T-helper 1 cell (primary cell): ENCODE data around the gene SERPINB7.
"Not testable (repeated sequence)": the region's sequence is repeated elsewhere in the genome, so short reads cannot be mapped to it uniquely, and the experiment has no call there.

Experiments used
- DNase-seq, 5 donors: peaks; one replicate each; pipeline ENCODE4 v3.0.0-alpha.2; 2012 to 2020
- total RNA-seq, 4 donors: gene quantifications; one replicate each; lab custom pipeline; 2026; lab: John Stamatoyannopoulos, UW

Gene SERPINB7, protein sequence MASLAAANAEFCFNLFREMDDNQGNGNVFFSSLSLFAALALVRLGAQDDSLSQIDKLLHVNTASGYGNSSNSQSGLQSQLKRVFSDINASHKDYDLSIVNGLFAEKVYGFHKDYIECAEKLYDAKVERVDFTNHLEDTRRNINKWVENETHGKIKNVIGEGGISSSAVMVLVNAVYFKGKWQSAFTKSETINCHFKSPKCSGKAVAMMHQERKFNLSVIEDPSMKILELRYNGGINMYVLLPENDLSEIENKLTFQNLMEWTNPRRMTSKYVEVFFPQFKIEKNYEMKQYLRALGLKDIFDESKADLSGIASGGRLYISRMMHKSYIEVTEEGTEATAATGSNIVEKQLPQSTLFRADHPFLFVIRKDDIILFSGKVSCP
- total RNA-seq = 0 reads per million in 4 donors

DNA sequence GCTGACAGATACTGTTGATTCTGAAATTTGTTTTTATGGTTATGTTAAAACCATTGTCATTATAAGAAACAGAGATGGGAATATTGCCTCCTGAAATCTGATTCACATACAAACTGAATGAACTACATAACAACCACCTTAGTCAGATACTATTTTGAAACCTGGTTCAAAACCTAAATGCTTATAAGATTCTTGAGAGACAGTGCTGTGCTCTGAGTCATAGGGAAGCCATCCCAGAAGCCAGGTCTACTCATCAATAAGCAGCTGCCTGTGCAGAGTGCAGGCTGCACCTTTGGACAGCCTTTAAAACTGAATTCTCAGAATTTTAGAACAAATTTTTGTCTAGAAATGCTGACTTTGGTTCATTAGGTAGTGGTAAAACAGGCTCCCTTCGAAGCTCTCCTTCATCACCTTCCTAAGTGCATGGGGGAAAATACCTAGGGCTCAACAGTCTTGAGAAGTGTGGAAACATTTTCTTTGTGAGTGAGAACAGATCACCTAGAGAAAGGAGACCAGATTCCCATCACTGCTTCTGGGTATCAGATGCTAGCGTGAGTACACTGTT, at the start of gene SERPINB7:
Gene SERPINB7, plus strand, starts transcription at position 253 of the 565 bp plus-strand sequence. CDS start 6,955 bp downstream, outside the sequence.
- DNase-seq = no peak

DNA sequence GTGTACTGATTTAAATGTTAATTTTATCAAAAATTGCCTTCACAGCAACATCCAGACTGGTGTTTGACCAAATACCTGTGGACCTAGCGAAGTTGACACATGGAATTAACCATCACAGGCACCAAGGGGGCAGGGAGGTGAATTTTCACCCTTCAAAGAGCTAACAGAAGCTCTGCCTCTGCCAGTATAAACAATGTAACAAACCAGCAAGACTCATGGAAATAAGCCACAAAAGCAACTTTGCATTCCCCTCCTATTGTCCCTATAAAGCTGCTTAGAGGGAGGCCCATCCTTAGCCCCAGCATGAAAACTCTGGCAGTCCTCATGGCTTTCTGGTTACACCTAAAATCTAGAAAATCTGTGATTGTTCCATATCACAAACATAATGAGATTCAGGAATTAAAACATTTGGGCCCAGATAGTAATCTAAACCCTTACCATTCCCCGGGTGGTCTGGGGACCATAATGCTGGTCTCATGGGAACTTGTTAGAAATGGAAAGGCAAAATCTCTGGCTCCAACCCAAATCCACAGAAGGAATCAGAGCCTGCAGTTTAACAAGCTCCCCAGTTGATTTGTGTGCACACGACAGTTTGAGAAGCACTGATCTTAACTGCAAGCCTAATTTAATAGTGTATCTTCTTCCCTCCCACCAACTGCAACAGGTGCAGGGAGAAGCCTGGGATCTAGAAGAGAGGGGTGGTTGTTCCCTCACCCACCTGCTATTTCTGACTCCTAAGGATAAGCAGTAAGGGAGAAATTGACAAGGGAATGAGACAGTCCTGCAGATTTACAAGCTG, 49.3 kb upstream of the SERPINB7 start:
- no peak for DNase-seq

DNA sequence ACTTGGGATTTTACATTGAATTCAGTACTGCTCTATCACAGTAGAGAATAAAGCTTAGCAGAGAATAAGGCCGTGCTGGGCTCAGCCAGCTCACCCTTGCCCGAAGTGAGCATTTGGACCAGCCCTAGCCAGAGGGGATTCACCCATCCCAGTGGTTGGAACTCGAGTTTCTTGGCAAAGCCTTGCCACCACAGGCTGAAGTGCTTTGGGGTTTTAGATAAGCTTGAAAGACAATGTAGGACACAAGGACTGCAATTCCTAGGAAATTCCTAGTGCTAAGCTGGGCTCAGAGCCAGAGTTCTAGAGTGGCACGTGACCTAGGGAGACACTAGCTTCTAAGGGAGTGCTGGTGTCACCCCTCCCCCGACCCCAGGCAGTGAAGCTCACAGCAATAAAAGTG, 44.4 kb upstream of the SERPINB7 start:
- DNase-seq = no peak

DNA sequence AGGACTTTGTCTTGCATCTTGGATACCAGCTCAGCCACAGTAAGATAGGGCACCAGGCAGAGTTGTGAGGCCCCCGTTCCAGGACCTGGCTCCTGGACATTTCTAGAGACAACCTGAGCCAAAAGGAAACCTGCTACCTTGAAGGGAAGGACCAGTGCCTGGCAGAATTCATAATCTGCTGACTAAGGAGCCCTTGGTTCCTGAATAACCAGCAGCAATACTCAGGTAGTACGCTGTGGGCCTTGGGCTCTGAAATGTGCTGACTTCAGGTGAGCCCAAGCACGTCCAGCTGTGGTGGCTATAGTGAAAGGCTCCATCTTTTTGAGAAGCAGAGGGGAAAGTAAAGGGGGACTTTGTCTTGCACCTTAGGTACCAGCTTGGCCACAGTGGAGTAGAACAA, 44.0 kb upstream of the SERPINB7 start:
- DNase-seq = no peak

DNA sequence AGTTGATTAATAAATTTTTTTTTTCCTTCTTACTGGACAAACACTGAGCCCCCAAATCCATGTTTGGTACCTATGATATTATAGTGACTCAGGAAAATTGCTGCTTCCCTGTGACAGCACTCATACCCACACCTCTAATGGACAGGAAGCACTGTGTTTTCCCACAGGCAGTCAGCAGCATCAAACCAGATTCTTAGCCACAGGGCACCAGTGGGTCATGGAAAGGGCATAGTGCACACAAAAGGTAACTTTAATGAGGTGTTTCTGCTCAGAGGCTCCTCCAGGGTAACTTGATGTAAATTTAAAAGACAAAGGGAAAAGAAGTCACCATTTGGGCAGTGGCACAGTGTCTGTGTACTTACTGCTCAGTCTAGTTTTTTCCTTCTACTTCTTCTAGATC, 38.3 kb upstream of the SERPINB7 start:
- DNase-seq = no peak

DNA sequence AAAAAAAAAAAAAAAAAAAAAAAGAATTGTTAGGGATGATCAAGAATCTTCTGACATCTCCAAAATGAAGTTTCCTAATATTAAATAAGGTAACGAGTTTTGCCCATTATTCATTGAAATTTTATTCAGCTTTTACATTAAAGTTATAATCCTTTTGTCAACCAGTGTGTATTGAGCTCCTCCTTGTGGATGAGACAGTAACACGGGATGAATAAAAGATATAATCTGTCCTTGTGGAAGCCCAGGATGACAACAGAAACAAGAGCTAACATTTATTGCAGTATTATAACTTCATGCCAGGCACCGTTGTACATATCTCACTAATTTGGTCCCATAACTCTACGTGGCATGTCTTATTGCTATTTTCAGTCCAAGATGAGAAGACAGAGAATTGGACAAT, 33.4 kb upstream of the SERPINB7 start:
- DNase-seq = no peak

DNA sequence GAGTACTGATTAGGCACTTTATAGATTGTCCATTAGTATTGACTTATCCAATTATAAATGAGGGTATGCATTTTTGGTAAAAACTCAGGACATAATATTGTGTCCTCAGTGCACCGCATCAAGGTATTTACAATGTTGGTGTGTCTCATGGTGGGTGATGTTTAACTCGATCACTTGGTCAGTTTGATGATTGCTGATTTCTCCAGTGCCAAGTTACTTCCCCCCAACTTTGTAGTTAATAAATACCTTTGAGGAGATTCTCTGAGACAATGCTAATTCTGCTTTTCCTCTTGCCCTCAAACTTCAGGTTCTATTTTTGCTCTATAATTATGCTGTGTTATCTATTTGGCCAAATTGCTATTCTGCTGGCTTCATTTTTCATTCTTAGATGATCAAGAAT, 28.2 kb upstream of the SERPINB7 start:
- no peak for DNase-seq

DNA sequence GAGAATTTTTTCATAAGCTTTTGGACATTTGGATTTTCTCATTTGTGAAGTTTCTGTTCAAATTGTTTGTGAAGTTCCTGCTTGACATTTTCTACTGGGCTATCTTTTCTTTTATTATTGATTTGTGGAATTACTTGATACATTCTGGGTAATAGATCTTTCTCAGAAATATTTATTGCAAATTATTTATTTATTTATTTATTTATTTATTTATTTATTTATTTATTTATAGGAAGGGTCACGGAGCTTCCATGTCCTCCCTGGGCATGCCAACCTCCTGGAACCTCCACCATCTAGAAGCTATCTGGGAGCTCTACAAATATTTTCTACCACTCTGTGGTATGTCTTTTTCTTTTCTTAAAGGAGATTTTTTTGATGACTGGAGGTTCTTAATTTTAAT, 25.7 kb upstream of the SERPINB7 start:
- DNase-seq = no peak

DNA sequence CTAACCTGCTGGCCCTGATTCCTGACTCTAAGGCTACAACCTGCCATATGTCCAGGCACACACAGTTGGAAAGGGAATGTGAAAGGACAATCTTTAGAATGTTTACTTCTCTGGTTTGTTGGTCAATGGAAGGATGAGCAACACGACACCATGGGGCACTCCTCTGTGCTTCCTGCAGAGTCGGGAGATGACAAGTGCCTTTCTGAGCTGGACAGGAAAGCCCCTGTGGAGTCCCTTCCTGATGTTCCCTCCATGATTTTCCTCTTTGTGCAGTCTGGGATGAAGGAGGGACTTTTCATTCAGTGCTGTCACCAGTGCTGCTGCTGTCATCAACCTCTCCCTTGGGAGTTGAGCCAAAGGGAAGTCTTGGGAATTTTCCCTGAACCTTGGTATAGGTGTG, 22.6 kb upstream of the SERPINB7 start:
- DNase-seq = no peak

DNA sequence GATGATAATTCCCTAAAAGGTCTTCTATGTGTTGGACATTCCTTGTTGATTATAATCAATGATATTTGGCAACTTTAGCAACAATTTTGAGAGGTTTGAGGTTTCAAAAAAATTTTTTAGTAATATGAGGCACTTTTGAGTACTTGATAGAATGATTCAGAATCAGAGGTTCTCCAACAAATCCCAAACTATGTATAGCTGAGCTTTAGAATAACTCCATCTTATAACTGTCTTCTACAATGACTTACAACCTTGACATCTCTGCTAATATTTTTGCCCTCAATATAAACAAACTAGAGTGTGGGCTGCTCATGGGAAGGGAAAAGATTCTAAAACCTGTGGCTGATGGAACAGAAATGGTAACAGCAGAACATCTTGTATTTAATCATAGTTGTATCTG, 21.5 kb upstream of the SERPINB7 start:
- no peak for DNase-seq

DNA sequence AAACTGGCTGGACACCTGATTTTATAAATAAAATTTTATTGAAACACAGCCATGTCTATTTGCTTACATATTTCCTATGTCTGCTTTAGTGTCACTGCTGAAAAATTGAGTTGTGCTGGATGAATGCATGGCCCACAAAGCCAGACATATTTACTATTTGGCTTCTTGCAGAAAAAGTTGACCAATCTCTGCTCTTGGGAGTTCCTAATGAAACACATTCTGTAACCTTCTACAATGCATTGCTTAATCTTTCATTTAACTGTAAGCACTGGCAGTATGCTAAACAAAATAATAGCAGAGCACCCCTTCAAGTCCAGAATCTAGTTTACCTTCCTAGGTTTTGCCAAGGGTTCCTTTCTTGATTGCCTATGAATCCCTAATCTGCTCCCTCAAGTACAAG, 17.7 kb upstream of the SERPINB7 start:
- DNase-seq = no peak

DNA sequence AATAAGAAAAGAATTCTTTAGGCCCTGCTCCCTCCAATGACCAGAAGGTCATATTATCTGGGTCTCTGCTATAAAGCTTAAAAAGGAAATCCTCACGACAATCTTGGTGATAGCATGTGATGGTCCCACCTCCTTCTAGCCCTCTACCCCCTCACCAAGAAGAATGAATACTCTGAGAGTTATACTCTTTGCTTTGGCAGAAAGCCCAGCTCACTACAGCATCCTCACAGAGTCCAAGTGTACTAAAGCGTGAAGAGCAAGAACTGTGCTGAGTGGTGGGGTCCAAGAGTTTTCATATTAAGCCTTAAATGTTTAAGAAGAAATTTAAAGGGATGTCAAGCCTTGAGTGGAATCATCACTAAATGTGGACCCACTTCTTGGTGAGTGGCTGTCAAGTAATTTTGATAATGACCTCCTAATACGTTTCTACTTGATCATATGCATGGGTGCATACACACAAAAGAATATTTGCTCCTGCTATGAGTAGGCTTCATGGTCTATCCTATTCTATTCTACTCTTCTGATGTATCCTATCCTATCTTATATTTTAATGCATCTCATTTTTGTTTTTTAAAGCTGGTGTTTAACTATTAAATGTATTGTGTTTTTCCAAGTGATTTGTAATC, 16.5 kb upstream of the SERPINB7 start:
- DNase-seq = no peak

DNA sequence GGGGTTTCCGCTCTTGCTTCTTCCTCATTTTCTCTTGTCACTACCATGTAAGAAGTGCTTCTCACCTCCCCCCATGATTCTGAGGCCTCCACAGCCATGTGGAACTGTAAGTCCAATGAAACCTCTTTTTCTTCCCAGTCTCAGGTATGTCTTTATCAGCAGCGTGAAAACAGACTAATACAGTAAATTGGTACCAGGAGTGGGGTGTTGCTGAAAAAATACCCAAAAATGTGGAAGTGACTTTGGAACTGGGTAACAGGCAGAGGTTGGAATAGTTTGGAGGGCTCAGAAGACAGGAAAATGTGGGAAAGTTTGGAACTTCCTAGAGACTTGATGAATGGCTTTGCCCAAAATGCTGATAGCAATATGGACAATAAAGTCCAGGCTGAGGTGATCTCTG, 15.4 kb upstream of the SERPINB7 start:
- DNase-seq = not testable (repeated sequence)

DNA sequence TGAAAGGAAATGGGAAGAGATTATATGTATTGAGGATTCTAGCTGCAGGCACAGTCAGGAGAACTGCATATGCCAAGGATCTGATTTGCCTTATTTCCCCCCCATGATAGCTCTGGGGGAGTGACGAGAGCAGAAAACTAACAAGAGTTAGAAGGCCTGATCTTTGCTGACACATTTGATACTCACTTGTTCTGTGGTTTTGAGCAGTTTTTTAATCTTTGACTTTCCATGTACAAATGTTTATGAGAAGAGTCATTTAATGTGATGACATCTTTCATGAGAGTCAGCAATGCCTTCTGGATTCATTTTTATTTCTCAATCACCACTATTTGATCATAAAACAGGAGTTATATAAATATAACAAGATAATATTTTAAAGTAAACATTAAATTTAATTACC, 12.7 kb upstream of the SERPINB7 start:
- no peak for DNase-seq

DNA sequence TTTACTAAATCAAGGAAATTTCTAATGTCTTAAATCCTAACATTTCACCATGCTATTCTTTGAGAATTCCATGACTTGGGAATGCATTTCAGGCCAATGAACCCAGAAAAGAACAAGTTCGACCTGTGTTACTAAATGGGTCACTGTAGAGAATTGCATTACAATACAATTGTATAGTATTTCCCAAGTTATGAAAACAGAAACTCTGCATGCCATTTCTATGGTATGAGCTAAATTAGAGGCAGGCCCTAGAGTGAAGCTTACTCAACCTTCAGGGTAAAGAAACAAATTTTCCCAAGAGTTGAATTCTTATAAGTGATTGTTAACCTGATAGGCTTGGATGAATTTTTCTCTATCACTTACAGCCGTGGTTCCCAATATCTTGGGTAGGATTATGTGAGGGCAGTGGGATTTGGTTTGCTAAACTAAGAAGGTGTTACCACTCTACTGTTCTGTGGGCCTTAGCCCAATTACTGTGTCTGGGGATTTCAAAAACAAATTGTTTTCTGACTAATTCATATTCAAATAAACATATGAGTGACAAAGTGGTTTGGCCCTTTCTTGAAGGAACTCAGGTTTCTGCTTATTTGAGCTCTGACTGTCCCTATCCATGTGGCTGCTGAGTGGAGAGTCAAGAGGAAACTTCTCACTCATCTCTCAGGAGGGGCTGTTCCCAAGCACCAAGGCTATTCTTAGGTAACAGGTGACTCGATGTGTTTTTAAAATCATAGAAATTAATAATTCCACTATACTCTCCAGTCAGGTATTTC, 11.2 kb upstream of the SERPINB7 start:
- DNase-seq = no peak

DNA sequence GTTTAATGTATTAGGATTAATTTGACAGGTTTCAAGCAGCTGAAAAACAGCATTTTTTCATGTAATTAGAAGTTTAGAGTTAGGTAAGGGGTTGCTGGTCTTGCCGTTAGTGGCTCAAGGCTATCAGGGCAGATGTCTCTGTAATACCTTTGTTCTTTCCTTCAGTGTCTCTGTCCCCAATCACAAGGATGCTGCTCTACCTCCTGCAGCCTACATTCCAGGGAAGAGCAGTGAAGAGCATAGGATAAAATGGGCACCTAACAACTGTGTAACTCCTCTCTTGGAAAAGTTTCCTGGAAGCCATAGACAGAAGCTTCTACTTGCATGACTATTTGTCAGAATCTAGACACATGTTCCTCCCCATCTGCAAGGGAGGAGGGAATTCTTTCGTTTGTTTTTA, 9.4 kb upstream of the SERPINB7 start:
- no peak for DNase-seq

DNA sequence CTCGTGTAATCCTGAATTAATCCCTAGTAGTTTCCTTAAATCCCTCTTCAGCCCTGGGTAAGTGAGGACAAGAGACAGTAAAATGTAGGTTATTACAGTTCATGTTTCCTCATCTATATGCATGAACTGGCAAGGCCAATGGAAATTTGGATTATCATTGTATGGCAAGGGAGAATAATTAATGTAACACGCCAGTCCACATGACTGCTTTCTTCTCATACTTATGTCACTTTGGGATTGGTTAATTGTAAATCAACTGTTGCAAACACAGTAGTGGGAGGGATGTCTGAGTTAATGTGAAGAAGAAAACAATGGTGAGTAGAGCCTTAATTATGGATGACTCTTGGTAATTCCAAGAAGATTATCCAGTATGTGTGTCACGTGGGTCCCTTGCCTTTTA, 1.7 kb upstream of the SERPINB7 start:
- no peak for DNase-seq

DNA sequence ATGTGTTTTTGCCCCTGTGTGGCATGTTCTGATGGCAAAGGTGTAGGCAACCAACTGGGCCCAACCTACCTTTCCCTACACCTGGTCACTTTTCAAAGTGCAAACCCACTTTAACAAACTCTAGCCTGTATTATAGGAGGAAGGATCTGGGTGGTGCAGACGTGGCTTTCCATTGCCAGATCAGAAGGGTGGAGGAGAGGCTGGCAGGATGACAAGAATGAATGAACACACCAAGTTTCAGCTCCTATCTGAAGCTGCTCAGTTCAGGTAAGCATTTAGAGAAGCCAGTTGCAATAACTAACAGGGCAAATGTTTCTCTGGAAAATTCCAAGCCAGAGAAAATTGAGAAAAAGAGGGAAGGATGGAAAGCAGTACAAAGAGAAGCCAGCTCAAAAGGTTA, 707 bp upstream of the SERPINB7 start:
- DNase-seq = no peak

DNA sequence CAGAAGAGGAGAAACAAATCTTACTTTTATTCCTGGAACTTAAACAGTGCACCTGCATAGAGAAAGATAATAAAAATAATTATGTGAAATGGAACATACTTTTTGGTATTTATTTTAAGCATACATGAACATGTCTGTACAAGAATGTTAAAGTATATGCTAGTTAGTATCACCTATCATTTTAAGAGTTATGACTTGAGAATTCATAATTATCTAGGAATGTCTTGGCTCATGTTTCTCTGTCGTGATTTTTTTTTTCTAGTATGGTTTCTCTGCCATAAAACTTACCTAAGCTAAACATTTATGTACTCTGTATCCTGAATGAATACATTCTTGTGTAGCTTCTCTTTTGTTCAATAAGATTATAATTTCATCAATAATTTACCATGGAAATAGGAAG, 4.2 kb downstream of the SERPINB7 start:
- DNase-seq = no peak

DNA sequence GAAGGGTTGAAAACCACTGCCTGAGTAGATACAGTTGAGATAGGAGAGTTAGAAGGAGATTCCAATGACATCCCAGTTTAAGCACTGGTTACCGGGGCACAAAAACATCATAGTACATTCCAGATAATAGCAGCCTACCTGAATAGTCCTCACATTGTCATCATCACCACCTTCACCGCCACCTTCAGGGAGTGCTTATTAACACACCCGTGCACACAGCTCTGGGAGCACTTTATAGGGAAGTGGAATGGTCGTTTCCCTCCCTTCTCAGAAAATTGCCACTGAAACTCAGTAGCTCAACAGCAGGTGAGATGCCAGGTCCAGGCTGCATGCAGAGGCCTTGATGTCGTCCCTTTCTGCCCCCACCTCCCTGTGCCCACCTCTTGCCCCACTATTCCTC, 8.2 kb downstream of the SERPINB7 start:
- no peak for DNase-seq

DNA sequence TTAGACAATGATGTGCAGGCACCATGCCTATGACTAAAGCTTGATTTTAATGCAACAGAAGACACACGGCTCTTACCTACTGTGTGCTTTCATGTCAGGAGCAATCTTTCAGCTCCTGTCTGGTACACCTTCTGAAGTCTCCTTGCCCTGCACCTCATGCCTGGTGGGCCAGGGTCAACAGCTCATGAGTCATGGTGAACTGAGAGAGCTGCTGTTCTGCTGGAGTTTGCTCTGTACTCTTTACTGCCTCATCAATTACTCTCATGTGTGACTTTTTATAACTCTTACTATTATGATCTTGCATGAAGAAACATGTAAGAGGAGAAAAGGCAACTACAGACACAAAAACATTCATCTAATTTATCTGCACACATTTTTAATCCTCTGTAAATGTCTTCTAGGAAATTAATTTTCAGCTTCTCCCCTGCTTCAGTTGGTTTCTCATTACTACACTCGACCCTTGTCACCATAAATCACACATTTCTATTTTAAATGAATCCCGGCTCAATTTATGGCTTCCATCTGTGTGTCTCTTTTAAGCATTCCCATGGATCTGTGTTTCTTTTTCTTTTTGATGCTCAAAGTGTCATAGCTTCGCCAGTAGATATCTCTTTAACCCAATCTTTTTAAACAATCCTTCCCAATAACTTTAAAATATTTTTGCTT, 9.7 kb downstream of the SERPINB7 start:
- no peak for DNase-seq

DNA sequence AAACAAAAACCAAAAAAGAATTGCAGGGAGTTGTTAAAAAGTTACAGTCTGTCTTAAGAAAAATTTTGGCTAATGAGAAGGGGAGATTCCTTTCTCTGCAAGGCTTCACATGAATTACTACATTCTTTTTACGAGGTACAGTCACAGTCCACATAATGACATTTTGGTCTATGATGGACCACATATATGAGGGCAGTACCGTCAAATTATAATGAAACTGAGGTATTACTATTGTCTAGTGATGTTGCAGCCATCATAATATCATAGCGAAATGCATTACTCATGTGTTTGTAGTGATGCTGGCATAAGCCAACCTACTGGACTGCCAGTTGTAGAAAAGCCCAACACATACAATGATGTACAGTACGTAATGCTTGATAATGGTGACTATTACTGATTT, 12.5 kb downstream of the SERPINB7 start:
- DNase-seq = no peak
